ENCODE measurements around the gene TROAP.

Gene TROAP

GRCh38 chr12:49366652-49367380 lies 43.8 kb downstream of the TROAP start (continued):
- TF ChIP-seq ZNF280D (tag by site-specific recombination; IDR thresholded peaks at IDR 0.05) (no peak), ZNF248 (tag by site-specific recombination; IDR thresholded peaks at IDR 0.05) (no peak), HOXA7 (CRISPR knock-in tag; IDR thresholded peaks at IDR 0.05; ENCODE audit: borderline replicate concordance) (no peak), SCRT1 (tag by site-specific recombination; IDR thresholded peaks at IDR 0.05; ENCODE audit: borderline replicate concordance) (no peak), ZNF148 (tag by site-specific recombination; IDR thresholded peaks at IDR 0.05; ENCODE audit: borderline replicate concordance) (no peak), ZFP37 (tag by site-specific recombination; IDR thresholded peaks at IDR 0.05) (peak; percentile 72; the same call in 1 of the 2 replicates), REPIN1 (tag by site-specific recombination; IDR thresholded peaks at IDR 0.05; ENCODE audit: low read depth) (peak; percentile 86; the same call in 1 of the 2 replicates), ZNF18 (tag by site-specific recombination; IDR thresholded peaks at IDR 0.05) (no peak), ZFP3 (tag by site-specific recombination; IDR thresholded peaks at IDR 0.05; ENCODE audit: low read depth) (no peak), ZNF704 (tag by site-specific recombination; IDR thresholded peaks at IDR 0.05) (no peak), ZNF426 (tag by site-specific recombination; IDR thresholded peaks at IDR 0.05) (no peak), ZNF19 (tag by site-specific recombination; IDR thresholded peaks at IDR 0.05; ENCODE audit: low read depth) (no peak), SP7 (tag by site-specific recombination; IDR thresholded peaks at IDR 0.05) (peak; percentile 76; the same call in 1 of the 2 replicates), ZNF221 (tag by site-specific recombination; IDR thresholded peaks at IDR 0.05; ENCODE audit: borderline replicate concordance) (no peak), ZNF174 (tag by site-specific recombination; IDR thresholded peaks at IDR 0.05) (no peak), ZNF600 (tag by site-specific recombination; IDR thresholded peaks at IDR 0.05) (peak; percentile 99), ZNF146 (tag by site-specific recombination; IDR thresholded peaks at IDR 0.05) (no peak), ZNF292 (tag by site-specific recombination; IDR thresholded peaks at IDR 0.05; ENCODE audit: borderline replicate concordance, low read depth) (no peak), YY2 (tag by site-specific recombination; IDR thresholded peaks at IDR 0.05) (no peak), ZBTB11 (tag by site-specific recombination; conservative IDR thresholded peaks at IDR 0.05; ENCODE audit: low read depth) (peak; percentile 68; the same call in 1 of the 2 replicates), ZBTB10 (tag by site-specific recombination; IDR thresholded peaks at IDR 0.05) (no peak; the same call in 1 of the 2 replicates), TCF7L2 (IDR thresholded peaks at IDR 0.05; ENCODE audit: borderline replicate concordance, low read depth, low read length) (no peak)

Data from HEK293 (cell line).